PFSK-1 (cell line): ENCODE measurements around the gene SALL1.

Source experiments
- FOXP2 ChIP-seq: optimal IDR thresholded peaks from 2 replicates; pipeline ENCODE3; 2011; ENCODE audit warnings: borderline replicate concordance, control low read depth, inconsistent platforms; ENCODE audit not compliant: insufficient read depth; ENCODE audit errors: extremely low read length, extremely low read depth
- POLR2AphosphoS5 ChIP-seq: IDR thresholded peaks from 2 replicates; pipeline ENCODE4 v1.6.1; 2012; ENCODE audit warnings: low read depth, mild to moderate bottlenecking, control low read depth, low read length, moderate library complexity
- REST ChIP-seq, 2 experiments: IDR thresholded peaks; 2 replicates each; pipeline versions ENCODE4 v1.6.1 to v1.8.0; 2011 to 2012; ENCODE audit warnings: low read depth in 2 of 2, low read length in 2 of 2, control low read depth in 1 of 2, inconsistent platforms in 1 of 2, mild to moderate bottlenecking in 1 of 2, moderate library complexity in 1 of 2; ENCODE audit not compliant: insufficient read depth in 1 of 2
- SIN3A ChIP-seq: IDR thresholded peaks from 2 replicates; pipeline ENCODE4 v1.6.1; 2012; ENCODE audit warnings: mild to moderate bottlenecking, low read length, moderate library complexity, borderline replicate concordance; ENCODE audit not compliant: insufficient read depth
- TAF1 ChIP-seq: IDR thresholded peaks from 2 replicates; pipeline ENCODE4 v1.6.1; 2012; ENCODE audit warnings: low read length, control low read depth, borderline replicate concordance; ENCODE audit not compliant: insufficient read depth

Gene SALL1

DNA sequence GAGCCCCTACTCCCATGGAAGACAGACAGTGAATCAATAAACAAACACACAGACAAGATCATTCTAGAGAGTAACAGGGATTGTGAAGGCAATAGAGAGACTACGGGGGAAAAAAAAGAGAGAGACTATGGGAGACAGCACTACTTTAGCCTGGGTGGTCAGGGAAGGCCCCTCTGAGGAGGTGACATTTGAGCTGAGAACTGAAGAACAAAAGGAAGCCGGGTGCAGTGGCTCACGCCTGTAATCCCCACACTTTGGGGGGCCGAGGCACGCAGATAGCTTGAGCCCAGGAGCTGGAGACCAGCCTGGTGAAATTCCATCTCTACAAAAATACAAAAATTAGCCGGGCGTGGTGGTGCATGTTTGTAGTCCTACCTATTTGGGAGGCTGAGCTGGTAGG lies 29.2 kb downstream of the SALL1 start:
- TF ChIP-seq REST (IDR thresholded peaks at IDR 0.05; ENCODE audit: insufficient read depth in 1 of 2, low read depth in 2 of 2, low read length in 2 of 2) (no peak), TAF1 (no peak), FOXP2 (no peak), POLR2AphosphoS5 (no peak), SIN3A (no peak)

DNA sequence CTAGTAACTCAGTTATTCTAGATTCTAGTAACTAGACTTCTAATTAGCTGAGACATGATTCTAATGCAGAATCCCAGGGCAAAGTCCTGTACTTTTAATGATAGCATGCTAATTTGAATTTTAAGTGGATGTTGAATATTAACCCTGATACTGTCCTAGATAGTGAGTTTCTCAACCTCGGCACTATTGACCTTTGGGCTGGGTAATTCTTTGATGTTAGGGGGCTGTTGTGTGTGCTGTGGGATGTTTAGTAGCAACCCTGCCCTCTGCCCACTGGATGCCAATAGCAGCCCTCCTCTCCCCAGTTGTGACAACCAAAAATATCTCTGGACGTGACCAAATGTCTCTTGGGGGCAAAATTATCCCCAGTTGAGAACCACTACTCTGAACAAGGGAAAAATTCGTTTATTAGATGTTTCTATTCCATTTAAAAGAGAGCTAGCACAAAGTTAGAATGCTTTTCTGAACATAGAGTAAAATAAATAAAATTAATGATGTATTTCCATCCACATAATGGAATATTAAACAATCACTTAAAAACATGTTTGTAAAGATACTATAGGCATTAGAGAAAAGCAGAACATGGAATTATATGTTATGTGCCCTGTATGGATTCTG lies 30.2 kb downstream of the SALL1 start:
- TF ChIP-seq TAF1 (no peak), FOXP2 (no peak), POLR2AphosphoS5 (no peak), REST (IDR thresholded peaks at IDR 0.05; ENCODE audit: insufficient read depth in 1 of 2, low read depth in 2 of 2, low read length in 2 of 2) (no peak), SIN3A (no peak)

GRCh38 chr16:51119973-51120729 lies 30.9 kb downstream of the SALL1 start:
- TF ChIP-seq POLR2AphosphoS5: no peak
- no peak for TF ChIP-seq FOXP2
- TF ChIP-seq TAF1: no peak
- TF ChIP-seq SIN3A: no peak
- no peak for TF ChIP-seq REST (IDR thresholded peaks at IDR 0.05; ENCODE audit: insufficient read depth in 1 of 2, low read depth in 2 of 2, low read length in 2 of 2)

DNA sequence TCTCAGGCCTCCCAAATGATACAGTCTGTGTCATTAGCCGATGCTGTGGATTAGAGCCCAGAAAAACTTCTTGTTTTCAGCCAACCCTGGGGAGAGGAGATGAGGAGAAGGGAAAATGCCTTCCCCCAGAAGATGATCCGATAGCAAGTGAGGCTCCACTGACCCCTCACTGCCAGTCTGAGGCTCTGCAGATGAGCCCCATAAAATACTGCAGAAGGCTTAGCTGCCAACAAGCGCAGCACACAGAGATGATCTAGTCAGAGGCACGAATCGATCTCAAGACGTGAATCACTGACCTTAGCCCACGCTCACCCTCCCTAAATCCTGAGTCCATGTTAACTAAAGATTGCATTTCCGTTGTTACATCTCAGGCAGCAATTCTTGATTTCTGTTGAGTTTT lies 31.5 kb downstream of the SALL1 start:
- TF ChIP-seq TAF1 (no peak), SIN3A (no peak), POLR2AphosphoS5 (no peak), FOXP2 (no peak), REST (IDR thresholded peaks at IDR 0.05; ENCODE audit: insufficient read depth in 1 of 2, low read depth in 2 of 2, low read length in 2 of 2) (no peak)
